Panc1 (cell line): ENCODE measurements around the gene NDUFAF2.

ENCODE experiments used
- POLR2AphosphoS5 ChIP-seq: IDR thresholded peaks from 2 replicates; pipeline ENCODE4 v1.6.1; 2012; ENCODE audit warnings: mild to moderate bottlenecking, low read depth, low read length, moderate library complexity
- REST ChIP-seq, 2 experiments: IDR thresholded peaks; 2 replicates each; pipeline ENCODE4 v1.6.1; 2011 to 2012; ENCODE audit warnings: low read depth in 2 of 2, control low read depth in 1 of 2, low read length in 1 of 2, mild to moderate bottlenecking in 1 of 2, moderate library complexity in 1 of 2; ENCODE audit not compliant: insufficient read depth in 1 of 2
- SIN3A ChIP-seq: IDR thresholded peaks from 2 replicates; pipeline ENCODE4 v1.6.1; 2012; ENCODE audit warnings: low read depth, mild to moderate bottlenecking, low read length, moderate library complexity, borderline replicate concordance; ENCODE audit not compliant: insufficient read depth
- TF ChIP-seq, protein P1 (sequence below): fragments of 450-650 bp; IDR thresholded peaks from 2 replicates; pipeline ENCODE4 v1.5.1; 2017; ENCODE audit warnings: mild to moderate bottlenecking

DNA sequence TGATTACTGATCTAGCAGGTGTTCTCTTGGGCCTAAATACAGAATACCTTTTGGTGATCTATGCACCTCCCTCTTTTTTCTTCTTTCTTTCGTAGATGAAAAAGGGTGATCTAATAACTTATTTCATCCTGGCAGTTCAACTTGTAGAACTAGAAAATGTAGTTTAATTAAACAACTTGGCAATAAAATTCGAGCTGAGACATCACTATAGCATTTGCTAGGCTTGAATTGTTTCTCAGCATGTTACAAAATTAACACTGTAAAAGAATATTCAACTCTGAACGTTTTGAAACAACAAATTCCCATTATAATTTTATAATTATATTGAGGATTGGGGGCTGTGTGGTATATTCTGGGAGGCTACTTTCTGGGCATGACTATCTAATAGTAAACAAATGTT lies 197.8 kb downstream of the NDUFAF2 start:
- TF ChIP-seq, protein P1, sequence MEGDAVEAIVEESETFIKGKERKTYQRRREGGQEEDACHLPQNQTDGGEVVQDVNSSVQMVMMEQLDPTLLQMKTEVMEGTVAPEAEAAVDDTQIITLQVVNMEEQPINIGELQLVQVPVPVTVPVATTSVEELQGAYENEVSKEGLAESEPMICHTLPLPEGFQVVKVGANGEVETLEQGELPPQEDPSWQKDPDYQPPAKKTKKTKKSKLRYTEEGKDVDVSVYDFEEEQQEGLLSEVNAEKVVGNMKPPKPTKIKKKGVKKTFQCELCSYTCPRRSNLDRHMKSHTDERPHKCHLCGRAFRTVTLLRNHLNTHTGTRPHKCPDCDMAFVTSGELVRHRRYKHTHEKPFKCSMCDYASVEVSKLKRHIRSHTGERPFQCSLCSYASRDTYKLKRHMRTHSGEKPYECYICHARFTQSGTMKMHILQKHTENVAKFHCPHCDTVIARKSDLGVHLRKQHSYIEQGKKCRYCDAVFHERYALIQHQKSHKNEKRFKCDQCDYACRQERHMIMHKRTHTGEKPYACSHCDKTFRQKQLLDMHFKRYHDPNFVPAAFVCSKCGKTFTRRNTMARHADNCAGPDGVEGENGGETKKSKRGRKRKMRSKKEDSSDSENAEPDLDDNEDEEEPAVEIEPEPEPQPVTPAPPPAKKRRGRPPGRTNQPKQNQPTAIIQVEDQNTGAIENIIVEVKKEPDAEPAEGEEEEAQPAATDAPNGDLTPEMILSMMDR, result no peak
- no peak for TF ChIP-seq SIN3A
- no peak for TF ChIP-seq REST (IDR thresholded peaks at IDR 0.05; ENCODE audit: insufficient read depth in 1 of 2, low read depth in 2 of 2, low read length in 1 of 2)
- no peak for TF ChIP-seq POLR2AphosphoS5
